NOMO-1 treated with DMSO at 0.1 percent for 48 hours (cell line): ENCODE data around the gene SLC26A2.
"Not testable (repeated sequence)": the region's sequence is repeated elsewhere in the genome, so short reads cannot be mapped to it uniquely, and the experiment has no call there.

Experiments used
- DNase-seq: peaks from one replicate; lab custom pipeline; 2025; ENCODE audit not compliant: unreplicated experiment; lab: John Stamatoyannopoulos, UW

SLC26A2 gene

DNA sequence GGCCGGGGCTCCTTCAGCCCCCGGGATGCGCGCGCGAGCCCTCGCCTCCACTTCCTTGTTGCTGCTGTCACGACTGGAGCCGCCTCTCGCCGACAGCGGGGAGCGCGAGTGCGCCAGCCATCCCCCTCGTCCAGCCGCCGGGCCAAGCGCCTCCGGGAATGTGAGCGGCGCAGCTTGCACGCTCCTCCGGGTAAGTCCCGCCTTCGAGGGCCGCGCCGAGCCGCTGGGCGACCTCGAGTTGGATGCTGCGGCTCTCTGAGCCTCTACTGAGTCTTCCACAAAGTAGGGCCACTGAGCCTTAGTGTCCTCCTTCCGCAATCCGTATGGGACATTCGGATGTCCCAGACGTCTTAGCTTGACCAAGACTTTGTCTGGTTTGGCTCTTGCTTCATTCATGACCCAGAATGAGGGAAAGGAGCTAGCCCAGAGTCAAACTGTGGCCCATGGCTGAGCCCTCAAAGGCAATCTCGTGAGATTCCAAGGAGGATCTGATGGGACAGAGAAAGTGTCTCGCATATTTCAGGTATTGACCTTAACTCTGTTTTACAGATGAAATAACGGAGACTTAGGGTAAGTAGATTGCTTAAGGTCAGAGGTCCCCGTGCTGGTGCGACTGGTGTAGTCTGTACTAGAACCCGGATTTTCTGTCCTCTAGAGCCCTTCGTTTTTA lies 40.6 kb downstream of the SLC26A2 start:
- peak; percentile 21 for DNase-seq

DNA sequence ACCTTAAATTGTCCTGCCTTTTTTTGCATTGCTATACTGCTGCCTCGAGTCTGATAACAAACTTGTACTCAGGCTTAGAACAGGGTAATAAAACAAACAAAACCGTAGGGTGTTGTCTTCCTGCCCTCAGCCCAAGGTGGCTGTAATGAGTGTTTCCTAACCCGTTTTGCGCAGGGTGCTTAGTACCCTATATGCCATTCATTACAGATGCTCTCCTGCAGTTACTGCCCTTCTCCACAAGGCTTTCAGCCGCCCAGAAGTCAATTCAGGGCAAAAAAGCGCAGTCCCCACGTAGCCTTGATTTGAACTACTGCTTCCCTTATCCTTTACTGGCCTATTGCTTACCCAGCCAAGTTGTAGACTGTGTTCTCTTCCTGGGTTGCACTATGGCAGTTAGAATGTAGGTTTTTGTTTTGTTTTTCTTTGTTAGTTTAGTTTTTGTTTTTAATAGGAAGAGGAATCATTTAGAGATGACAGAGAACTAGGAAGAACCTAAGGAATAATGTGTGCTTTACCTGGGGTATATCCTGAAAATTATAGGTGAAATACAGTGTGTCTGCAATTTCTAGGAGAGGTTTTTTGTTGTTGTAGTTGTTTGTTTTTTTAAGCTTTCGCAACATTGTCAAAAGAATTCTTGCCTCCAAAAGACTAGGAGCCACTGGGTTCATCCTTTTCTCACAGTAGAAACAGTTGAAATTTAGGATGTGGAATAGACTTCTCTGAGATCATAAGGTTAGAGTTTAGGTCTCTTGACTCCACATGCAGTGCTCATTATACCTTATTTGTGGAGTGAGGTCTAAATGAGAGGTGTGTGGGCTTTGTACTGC lies 41.3 kb downstream of the SLC26A2 start:
- DNase-seq: peak; percentile 94

DNA sequence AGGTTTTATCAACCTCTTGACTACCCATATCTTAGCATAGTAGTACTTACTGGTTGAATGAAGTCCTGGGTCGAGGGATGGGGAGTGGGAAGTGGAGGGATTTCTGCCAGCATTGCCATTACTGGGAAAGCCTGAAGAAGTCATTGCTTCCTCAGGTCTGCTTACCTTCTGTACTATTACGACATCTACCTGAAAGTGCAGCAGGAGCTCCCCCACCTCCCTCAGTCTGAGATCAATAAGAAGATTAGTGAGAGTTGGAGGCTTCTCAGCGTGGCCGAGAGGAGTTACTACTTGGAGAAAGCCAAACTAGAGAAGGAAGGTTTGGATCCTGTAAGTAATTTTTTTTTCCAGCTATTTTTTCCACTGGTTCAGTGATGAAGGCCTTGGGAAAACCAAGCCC lies 45.8 kb downstream of the SLC26A2 start:
- no peak for DNase-seq

DNA sequence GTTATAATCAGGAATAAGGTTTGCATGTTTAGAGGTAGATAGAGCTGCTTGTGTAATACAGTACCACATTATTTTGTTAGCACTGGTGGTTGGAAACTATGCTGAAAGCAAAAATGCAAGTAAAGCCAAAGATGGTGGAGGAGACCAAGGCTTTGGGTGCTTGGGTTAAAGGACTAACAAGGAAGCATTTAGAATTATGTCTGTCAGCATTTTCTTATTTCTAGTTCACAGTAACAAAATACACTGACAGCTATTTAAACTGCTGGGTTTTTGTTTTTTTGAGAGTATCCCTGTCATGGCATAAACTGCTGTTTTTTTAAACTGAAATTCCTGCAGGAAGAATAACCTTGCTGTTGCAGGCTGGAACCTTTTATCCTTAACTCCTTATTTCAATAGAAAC lies 46.5 kb downstream of the SLC26A2 start:
- DNase-seq: no peak

DNA sequence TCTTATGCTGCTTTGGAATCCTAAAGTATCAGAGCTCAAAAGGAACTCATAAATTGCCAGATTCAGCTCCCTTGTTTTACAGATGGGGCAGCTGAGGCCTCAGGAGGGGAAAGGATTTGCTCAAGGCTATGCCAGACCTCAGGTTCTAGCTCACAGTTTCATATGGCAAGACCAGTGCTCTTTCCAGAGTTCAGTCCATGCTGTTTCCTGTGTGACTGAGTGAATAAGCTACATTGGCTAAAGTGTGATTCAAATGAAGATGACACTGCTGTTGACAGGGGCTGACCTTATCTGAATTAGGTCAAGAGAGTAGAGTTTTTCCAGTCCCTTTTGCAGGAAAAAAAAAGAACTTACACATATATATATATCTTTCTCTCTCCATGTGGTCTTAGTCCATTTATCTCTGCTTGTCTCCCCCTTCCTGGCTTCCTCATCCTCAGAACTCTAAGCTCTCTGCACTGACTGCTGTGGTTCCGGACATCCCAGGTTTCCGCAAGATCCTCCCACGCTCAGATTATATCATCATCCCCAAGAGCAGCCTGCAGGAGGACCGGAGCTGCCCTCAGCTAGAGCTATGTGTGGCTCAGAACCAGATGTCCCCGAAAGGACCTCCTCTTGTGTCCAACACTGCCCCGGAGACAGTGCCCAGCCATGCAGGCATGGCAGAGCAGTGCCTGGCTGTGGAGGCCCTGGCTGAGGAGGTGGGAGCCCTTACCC lies 49.3 kb downstream of the SLC26A2 start:
- DNase-seq: no peak

DNA sequence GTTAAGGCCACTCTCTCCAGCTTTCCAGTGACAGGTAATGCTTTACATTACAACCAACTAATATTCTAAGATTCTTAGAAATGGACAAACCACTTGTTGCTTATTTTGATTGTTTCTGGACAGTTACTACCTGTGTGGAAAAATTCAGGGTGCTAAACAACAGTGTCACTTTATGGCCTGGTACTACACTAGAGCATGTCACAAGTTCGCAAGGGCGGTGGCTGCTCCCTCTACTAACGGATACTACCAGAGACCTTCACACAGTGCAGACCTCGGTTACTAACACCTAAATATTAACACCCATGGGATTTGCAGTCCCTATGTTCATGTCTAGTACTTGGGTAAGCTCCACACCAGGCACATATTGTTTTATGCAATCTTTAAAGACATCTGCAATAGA lies 53.4 kb downstream of the SLC26A2 start:
- DNase-seq: no peak

DNA sequence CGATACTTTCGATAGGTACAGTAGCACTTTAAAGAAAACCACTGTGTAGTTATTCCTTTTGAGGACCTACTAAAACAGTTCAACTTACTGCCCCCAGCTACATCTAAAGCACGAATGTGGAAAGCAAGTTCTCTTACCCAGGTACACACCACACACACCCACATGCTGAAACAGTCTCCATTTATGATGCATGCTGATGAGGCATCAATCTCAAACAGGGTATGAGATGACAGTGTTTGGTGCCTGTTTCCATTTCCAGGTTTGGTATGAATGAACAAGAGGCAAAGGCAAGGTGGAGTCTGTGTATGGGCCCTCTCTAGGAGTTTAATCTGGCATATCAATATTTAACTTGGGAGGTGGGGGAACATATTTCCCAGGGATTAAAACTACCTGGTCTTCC lies 53.9 kb downstream of the SLC26A2 start:
- DNase-seq: no peak

DNA sequence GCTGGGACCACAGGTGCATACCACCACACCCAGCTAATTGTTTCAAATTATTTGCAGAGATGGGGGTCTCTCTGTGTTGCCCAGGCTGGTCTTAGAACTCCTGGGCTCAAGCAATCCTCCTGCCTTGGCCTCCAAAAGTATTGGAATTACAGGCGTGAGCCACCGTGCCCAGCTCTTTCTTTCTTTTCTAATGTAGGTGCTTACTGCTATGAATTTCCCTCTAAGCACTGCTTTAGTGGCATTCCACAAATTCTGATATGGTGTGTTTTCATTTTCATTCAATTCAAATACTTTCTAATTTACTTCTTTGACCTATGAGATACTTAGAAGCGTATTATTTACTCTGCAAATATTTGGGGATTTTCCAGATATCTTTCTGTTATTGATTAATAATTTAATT lies 54.9 kb downstream of the SLC26A2 start:
- no peak for DNase-seq

DNA sequence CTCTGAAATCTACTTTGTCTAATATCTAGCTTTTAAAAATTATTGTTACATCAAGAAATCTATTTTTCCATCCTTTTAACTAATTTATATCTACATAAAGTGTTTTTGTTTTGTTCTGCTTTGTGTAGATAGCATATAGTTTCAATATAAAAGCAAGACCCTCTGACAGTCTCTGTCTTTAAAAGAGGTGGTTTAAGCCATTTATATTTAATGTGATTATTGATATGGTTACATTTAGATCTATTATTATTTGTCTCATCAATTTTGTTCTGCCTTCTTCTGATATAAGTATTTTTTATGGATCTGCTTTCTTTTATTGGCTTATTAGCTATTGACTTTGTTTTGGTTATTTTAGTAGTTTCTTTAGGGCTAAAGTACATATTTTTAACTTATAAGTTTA lies 56.0 kb downstream of the SLC26A2 start:
- no peak for DNase-seq

DNA sequence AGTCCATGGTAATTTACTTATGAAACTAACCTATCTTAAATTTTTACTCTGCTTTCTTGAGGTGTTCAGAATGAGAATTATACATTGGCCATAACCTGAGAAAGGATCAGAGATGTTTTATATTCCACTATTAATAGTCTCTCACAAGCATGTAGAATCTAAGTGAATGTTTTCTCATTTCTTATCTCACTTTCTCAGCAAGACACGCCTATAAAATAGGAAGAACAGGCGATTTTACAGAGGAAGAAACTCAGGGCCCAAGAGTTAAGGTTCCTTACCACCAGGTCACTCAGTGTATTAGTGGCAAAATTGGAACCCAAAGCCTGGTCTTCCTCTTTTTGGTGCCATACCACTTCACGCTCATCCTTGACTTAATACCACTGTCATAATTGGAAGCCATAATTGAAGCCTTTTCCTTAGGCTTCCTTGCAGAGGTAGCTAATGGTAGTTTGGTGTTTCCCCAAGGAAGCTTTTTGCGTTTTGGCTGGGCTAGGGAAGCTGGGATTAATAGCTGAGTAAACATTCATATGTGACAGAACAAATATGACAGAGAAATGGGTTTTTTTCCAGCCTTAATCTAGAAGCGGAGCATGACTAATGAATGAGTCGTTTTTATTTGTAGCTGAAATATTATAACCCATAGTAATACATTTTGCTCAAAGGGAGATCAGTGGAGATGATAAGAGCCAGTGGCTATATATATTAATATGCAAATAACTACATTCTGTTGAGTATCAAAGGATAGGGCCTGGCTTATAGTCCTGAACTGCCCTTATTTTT lies 56.9 kb downstream of the SLC26A2 start:
- no peak for DNase-seq

DNA sequence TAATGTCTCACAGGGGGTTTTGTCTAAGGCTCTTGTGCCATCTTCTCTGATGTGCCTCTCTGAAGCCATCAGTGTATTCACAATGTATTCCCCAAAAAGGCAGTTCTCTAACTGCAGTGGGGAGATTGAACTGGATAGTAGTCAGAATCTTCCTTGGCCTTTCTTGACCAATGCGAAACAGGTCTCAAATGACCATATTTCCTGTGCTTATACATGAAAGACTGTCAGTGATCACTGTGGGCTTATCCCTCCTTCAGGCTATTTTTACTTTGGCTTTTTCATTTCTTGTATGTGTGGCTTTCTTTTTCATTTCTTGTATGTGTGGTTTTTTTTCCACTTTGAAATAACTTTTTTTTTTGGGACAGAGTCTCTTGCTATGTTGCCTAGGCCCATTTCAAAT lies 59.7 kb downstream of the SLC26A2 start:
- no peak for DNase-seq

DNA sequence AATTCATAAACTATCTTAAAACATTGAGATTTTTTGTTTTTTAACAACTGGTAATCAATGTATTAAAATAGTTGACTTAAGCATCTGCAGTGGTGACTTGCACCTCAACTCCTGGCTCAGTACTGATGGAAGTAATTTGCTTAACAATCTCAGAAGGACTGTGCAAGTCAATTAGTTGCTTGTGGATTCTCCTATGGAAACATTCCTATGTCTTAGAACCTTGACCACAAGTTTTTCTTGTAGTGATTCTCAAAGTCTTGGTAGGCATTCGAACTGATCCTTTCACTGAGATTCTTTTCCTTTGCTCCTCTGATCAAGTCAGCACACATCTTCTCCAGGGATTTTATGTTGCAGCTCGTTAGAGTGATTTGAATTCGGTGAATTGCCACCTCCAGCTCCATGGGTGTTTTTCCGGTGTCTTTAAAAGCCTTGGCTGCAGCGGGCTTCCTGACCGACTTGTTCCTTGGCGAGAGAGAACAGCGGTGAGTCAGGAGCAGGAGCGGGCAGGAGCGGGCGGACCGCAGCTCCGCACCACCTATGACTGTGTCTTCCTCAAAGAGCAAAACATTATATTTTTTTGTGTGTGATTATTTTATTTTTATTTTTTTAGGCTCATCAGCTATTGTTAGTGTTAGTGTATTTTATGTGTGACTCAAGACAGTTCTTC lies 61.1 kb downstream of the SLC26A2 start:
- DNase-seq: no peak

DNA sequence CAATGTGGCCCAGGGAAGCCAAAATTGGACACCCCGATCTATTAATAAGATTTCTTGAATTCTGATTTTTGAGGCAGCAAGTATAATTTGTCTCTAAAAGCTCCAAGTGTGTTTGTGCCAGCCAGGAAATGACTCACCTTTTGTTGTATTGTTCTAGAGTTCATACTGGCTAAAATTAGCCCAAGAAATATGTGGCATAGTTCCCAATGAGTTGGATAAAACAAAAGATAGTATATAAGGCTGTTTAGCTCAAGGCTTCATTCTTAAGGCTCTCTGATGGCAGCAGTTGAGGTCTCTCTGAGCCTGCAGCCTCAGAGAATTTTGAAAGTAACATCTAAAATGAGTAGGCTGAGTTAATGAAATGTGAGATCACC lies 61.6 kb downstream of the SLC26A2 start:
- DNase-seq: no peak

DNA sequence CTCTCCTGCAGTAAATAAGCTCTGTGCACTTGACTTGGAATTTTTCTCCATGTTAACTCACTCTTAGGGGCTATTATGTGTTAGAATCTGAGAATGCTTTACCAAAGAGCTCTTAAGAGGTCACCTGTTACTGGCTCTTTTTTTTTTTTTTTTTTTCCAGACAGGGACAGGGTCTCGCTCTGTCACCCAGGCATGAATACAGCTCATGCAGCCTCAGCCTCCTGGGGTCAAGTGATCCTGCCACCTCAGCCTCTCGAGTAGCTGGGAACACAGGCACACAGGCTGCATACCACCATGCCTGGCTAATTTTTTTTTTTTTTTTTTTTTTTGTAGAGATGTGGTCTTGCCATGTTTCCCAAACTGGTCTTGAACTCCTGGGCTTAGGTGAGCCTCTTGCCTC lies 62.1 kb downstream of the SLC26A2 start:
- DNase-seq: no peak

DNA sequence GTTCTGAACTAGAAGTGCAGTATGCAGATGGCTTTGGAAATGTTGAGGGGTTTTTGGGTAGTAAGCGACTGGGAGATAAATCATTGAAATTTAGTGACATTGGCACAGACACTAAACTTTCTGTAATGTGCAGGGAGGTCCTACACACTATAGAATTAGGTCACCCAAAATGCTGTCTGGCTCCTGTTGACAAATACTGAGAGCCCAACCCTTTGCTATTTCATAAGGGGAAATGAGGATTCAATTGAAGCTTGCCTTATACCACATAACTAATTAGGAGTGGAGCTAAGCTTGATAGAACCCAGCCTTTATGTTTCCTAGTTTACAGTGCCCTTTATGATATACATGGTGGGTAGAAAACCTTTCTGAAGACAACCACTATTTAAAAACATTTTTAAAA lies 62.6 kb downstream of the SLC26A2 start:
- no peak for DNase-seq

DNA sequence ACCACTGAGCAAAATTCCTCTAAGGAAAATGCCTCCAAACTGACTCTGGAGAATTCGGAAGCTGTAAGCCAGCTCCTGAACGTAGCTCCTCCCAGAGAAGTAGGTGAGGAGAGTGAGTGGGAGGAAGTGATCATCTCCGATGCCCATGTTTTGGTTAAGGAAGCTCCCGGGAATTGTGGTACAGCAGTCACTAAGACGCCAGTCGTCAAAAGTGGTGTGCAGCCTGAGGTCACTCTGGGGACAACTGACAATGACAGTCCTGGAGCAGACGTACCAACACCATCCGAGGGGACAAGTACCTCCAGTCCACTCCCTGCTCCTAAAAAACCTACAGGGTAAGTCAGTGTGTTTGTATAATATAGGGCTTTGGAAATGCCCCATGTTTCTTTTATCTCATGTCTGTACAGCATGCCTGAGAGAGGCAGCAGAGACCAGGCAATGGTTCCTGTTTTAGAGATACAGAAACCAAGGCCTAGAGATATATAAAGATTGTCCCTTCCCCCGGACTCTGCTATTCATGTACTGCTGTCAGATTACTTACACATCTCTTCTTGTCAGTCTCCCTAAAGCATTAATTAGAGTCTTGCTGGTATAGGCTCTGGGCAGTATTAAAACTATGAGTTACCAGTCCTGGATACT lies 63.9 kb downstream of the SLC26A2 start:
- no peak for DNase-seq

DNA sequence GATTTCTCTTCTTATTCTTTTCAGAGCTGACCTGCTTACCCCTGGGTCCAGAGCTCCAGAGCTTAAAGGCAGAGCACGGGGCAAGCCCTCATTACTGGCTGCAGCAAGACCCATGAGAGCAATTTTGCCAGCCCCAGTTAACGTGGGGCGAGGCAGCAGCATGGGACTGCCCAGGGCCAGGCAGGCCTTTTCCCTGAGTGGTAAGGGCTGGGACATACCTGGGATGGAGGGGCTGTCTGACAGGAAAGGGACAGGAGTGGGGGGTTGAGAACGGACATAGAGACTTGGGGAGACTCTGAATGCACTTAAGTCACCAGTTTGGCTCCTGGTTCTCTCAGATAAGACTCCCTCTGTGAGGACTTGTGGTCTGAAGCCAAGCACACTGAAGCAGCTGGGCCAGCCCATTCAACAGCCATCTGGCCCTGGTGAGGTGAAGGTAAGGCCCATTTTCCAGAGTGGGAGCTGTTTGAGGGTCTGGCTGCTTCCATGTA lies 66.2 kb downstream of the SLC26A2 start:
- no peak for DNase-seq

DNA sequence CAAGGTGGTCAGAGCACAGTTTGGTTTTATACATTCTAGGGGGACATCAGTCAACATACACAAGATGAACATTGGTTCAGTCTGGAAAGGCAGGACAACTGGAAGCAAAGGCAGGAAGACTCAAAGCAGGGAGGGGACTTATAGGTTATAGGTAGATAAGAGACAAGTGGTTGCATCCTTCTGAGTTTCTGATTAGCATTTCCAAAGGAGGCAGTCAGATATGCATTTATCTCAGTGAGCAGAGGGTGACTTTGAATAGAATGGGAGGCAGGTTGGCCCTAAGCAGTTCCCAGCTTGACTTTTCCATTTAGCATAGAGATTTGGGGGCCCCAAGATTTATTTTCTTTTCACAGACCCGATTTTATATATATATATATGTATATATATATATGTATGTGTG lies 67.5 kb downstream of the SLC26A2 start:
- not testable (repeated sequence) for DNase-seq

DNA sequence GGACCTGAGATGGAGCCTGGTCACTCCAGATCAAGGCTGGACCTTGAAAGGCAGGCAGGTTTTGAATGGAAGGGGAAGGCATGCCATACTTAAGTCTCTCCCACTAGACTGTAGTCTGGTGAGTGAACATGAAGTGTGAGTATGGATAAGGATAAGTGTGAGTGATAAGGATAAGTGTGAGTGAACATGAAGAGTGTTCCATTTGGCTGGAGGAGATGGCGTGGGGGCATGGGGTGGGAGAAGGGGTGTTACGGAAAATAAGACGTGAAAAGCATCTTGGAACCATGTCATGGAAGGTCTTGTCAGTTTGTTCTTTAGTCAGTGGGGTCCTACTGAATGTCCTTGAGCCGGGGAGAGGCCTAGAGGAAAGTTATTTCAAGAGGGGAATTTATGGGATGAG lies 72.8 kb downstream of the SLC26A2 start:
- DNase-seq: no peak

DNA sequence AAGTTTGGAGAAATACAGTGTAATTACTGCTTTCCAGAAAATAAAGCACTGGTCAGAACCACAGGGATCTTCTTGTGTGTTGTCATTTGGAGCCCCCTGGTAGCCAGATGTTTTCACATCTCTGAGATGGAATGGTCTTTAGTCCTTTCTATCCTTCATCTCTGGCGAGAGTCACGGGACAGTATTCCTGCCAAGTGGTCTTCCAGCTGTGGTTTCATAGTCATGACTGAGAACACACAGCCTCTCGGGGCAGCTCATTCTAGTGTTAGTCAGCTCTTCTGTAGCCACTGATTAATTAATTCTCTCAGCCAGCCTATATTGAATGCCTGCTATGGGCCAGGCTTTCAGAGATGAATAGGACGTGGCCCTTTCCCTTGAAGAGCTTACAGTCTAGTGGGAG lies 74.1 kb downstream of the SLC26A2 start:
- no peak for DNase-seq
